Mucosa of stomach (tissue), 1 donor: Measurements from ENCODE around the gene RNF157.

Source experiments
- H3K27me3 ChIP-seq: one replicate; pipeline ENCODE4 v1.7.0; 2013; ENCODE audit warnings: mild to moderate bottlenecking, low read length; ENCODE audit not compliant: control insufficient read depth, insufficient read depth
- H3K36me3 ChIP-seq: one replicate; pipeline ENCODE4 v1.7.0; 2013; ENCODE audit warnings: low read length; ENCODE audit not compliant: control insufficient read depth, insufficient read depth
- H3K4me1 ChIP-seq: one replicate; pipeline ENCODE4 v1.7.0; 2013; ENCODE audit warnings: mild to moderate bottlenecking, low read length; ENCODE audit not compliant: control insufficient read depth, insufficient read depth
- H3K4me3 ChIP-seq: one replicate; pipeline ENCODE4 v1.7.0; 2013; ENCODE audit warnings: low read length
- H3K9ac ChIP-seq: one replicate; pipeline ENCODE4 v1.7.0; 2013; ENCODE audit warnings: mild to moderate bottlenecking, low read length, moderate library complexity
- H3K9me3 ChIP-seq: one replicate; pipeline ENCODE4 v1.7.0; 2013; ENCODE audit warnings: mild to moderate bottlenecking, low read length, moderate library complexity; ENCODE audit not compliant: control insufficient read depth
- donor health status: Pancreatic carcinoma.

RNF157 gene

DNA sequence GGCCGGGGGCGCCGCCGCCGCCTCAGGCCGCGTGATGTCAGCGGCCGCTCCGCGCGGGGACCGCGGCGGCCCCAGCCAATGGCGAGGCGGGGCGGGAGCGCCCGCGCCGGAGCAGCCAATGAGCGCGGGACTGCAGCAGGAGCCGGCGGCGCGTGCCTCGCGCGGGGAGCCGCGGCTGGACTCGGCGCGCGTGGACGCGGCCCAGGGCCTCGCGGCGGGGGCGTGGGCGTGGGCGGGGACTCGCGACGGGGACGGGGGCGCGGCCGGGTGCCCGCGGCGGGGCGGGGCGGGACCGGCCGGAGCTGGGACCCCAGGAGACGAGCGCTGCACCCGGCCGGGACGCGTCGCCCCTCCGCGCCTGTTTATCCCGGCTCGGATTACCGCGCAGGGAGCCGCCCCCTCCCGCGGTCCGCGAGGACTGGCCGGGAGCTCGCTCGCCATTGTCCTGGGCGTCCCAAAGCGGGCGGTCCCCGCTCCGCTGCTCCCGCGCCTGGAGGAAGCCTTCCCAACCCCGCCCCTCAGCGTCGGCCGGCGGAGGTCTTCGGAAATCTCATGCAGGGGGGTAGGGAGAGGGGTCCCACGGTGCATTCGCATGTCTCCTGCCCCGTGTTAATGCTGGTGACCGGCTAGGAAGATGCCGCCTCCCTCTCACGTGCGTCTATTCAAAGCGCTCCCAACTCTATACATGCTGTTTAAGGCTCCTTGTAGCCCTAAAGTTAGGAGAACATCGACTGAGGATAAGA, at the start of gene RNF157:
RNF157 (minus strand) TSS at position 33 of the 743 bp plus-strand sequence. CDS start 253 bp downstream, outside the sequence.
- H3K9me3 ChIP-seq: no peaks in the 10 kb centered on the region
- H3K36me3 ChIP-seq: no peaks in the 10 kb centered on the region
- peak within 1 kb of the TSS; percentile 55 for H3K4me3 ChIP-seq
- H3K27me3 ChIP-seq: peaks cover 26% of the 10 kb centered on the region
- H3K9ac ChIP-seq: peak within 1 kb of the TSS; percentile 62
- no peaks in the 10 kb centered on the region for H3K4me1 ChIP-seq

DNA sequence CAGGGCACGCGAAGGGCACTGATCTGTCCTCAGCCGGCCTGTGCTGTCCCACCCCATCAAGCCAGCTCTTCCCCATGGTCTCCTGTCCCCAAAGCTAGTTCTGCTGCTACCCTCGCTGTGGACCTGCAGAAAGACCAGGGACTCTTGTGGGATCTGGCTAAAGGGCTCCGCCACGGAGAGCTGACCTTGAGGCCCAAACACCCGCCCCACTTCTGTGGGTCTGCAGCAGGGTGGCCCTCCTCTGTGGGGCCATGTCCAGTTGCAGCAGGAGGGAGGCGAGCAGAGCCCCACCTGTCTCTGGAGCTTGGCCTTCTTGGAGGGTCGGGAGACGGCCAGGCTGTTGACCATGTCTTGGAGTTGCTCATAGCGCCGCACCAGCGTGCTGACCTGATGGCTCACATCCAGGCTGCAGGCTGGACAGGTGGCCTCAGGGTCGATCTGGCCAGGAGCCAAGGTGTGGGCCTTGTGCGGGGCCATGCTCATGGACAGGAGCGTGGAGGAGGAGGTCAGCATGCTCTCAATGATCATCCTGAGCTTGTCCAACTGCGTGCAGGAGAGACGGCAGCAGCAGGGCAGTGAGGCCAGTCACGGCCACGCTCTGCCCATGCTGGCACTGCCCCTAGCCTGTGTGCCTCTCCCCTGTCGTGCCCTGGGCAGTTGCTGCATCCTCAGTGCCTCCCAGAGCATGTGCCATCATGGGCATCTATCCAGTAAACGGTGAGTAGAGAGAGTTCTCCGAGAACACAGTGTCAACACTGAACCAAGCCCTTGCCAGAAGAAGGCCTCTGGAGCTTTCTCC, 41.5 kb upstream of the RNF157 start:
- no peak overlapping the region for H3K4me3 ChIP-seq
- H3K4me1 ChIP-seq: peaks cover 6% of the 10 kb centered on the region
- H3K27me3 ChIP-seq: no peaks in the 10 kb centered on the region
- H3K9ac ChIP-seq: no peak overlapping the region
- H3K9me3 ChIP-seq: no peaks in the 10 kb centered on the region
- H3K36me3 ChIP-seq: no peaks in the 10 kb centered on the region

DNA sequence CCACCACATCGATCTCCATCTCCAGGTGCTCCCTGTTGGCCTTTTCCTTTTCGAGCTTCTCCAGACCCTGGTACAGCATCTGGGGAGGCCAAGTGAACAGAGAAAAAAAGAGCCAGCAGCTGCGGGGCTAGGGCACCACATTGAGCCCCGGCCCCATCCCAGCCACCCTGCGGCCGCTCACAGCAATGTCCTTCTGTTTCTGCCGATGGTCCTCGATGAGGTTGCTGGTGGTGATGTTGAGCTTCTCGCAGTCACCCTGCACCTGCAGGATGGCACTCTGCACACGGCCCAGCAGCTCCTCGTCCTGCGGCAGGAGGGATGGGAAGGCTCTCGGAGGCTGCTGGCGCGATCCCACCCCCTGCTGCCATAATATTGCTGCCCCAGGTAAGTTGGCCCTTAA, 40.4 kb upstream of the RNF157 start:
- Histone ChIP-seq H3K27me3 (no peaks in the 10 kb centered on the region), H3K4me3 (no peak overlapping the region), H3K9me3 (no peaks in the 10 kb centered on the region), H3K36me3 (no peaks in the 10 kb centered on the region), H3K4me1 (peaks cover 6% of the 10 kb centered on the region), H3K9ac (no peak overlapping the region)

DNA sequence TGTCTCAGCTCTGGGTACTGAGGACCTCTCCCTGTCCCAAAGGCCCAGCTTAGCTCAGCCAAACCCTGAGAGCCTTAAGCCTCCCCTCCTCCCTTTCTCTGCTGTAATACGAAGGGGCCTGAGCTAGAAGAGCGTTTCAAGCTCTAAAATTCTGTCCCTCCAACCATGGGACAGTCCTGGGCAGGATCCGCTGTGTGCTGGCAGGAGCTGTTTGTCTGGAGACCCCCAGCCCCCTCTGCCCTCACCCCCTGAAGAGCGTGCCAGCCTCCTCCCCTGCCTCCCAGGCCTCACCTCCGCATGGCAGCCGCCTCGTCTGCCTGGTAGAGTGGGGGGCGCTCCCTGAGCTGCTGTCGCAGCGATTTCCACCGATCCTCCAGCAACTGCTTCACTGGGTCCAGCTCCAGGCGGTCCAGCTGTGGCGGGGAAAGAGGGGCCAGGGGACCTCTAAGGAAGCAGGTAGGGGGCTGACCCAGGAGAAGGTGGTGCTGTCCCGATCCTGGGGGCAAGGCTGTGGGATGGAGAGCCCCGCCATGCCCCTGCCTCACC, 39.5 kb upstream of the RNF157 start:
- Histone ChIP-seq H3K4me3 (no peak overlapping the region), H3K9me3 (no peaks in the 10 kb centered on the region), H3K36me3 (no peaks in the 10 kb centered on the region), H3K27me3 (no peaks in the 10 kb centered on the region), H3K4me1 (peaks cover 6% of the 10 kb centered on the region), H3K9ac (peak overlapping the region; percentile 22)

DNA sequence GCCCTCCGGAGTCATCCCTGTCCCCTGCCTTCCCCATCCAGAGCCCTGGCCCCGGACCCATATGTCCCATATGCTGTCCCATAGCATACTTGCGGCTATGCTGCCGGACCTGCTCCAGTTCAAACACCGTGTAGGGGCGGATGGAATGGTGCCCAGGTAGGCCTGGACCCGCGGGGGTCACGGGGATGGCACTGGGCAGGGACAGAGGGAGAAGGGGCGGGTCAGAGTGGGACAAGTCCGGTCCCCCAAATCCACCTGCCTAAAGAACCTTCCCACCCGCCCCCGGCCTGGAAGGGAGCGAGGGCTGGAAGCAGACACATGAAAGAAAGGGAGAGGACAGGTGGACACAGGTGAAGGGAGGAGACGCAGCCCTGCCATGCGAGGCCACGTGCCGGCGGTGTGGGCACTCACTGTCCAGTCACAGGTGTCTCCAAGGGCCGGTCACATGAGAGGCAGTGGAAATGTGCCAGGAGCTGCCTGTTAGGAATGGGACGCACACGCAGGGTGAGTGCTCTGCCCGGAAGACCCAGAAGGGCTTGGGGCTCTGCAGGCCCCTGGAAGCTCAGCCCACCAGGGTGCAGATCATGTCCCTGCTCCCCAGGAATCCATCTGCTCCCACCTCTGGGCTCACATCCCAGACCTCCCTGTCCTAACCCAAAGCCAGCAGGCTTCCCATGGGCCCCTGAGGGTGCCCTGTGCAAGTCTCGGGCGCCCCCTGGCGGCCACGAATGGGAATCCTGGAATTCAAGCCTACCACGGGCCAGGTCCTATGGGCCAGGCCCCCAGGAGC, 38.9 kb upstream of the RNF157 start:
- Histone ChIP-seq H3K4me1 (peaks cover 6% of the 10 kb centered on the region), H3K9me3 (no peaks in the 10 kb centered on the region), H3K9ac (peak overlapping the region; percentile 22), H3K4me3 (no peak overlapping the region), H3K27me3 (no peaks in the 10 kb centered on the region), H3K36me3 (no peaks in the 10 kb centered on the region)

DNA sequence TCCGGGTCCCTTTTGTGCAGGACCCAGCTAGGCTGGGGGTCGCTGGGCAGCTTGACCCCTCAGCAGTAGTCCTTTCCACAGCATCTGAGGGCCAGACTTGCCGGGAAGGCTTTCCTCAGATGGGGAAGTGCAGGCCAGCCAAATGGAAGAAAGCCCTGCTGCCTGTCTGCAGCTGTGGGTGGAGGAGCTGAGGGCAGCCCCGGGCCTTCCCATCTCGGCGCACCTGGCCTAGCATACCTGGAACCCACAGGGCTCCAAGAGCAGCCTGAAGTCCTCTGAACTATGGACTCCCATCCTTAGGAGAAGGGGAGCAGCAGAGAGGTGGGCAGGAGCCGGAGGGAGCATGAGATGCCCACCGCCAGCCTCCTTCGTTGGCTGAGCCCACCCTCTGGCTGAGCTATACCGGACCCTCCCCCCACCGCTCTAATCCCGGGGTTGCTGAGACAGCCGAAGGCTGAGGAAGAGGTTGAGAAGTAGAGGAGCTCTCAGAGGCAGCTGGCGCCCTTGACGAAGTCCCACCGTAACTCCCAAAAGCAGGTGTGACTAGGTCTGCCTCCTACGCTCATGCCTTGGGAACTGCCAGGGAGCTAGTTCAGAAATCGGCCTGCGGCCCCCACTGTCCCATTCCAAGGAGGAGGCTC, 38.1 kb upstream of the RNF157 start:
- Histone ChIP-seq H3K9me3 (no peaks in the 10 kb centered on the region), H3K4me1 (peaks cover 10% of the 10 kb centered on the region), H3K27me3 (no peaks in the 10 kb centered on the region), H3K9ac (no peak overlapping the region), H3K4me3 (no peak overlapping the region), H3K36me3 (no peaks in the 10 kb centered on the region)

DNA sequence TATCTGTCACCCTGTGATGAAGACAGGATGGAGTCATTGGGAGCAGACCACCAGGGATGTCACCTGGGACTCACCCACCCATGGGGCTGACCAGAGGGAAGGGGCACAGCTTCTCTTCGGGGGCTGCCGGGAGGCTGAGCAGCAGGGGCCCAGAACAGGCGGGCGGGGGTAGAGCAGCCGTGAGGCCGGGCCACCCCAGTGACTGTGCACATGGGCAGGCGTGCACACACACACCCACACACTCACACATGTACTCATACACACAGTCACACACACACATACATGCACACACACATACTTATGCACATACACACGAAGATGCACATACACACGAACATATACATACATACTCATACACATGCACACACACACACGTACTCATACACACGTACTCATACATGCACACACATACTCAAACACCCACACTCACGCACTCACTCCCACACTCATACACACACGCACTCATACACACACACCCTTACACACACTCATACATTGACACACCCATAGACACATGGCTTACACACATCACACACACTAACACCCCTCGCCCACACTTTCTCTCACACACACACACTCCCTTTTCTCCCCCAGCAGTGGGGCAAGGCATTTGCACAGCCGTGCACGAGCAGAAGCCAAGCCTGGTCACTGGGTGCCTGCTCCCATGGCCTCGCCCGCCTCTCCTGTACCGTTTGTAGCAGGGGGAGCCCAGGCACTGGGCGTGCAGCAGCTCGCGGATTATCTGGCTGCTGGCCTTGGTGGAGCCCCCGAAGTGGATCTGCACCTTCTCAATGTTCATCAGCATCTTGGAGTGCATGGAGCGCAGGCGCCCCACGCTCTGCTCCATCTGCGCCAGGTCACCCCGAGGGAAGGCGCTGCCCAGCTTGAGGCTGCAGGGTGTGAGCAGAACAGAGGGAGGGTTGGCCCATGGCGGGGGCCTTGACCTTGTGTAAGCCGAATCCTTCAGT, 37.3 kb upstream of the RNF157 start:
- Histone ChIP-seq H3K9ac (no peak overlapping the region), H3K4me3 (no peak overlapping the region), H3K36me3 (no peaks in the 10 kb centered on the region), H3K4me1 (peaks cover 18% of the 10 kb centered on the region), H3K27me3 (no peaks in the 10 kb centered on the region), H3K9me3 (no peaks in the 10 kb centered on the region)

DNA sequence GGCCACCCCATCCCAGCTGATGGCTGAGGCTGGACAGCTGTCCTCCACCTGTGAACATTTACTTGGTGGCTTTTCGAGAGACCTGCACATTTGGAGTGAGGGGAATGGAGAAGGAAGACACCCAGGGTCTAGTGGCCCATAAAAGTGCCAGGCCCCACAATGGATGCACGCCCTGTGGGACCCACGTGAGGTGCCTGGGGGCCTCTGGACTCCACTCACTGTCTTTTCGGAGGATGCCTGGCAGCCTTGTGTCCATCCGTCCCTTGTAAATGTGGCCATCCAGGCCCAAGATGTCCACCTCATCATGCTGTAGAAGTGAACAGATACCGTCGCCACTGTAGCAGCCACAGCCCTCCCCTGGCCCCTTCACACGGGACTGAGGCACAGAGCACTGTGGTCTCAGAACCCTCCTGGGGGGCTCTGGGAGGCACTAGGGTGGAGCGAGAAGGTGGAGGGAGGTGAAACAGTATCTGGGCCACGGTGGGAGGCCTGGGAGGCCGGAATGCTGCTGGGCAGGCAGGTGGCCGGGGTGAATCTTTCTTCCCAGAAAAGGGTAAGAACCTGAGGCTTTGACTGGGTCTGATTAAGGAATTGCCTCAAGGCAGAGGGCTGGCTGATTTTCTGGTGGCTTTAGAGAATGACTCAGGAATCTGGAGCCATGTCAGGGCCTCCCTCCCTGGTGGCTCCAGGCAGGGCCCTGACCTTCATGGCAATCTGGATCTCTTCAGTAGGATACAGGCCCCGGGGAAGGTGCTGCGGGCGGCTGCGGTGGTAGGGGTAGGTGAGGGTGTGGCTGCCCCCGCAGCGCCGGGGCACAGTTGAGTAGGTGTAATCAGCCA, 36.4 kb upstream of the RNF157 start:
- H3K4me1 ChIP-seq: peaks cover 27% of the 10 kb centered on the region
- H3K9me3 ChIP-seq: no peaks in the 10 kb centered on the region
- H3K27me3 ChIP-seq: no peaks in the 10 kb centered on the region
- H3K9ac ChIP-seq: no peak overlapping the region
- no peaks in the 10 kb centered on the region for H3K36me3 ChIP-seq
- no peak overlapping the region for H3K4me3 ChIP-seq

DNA sequence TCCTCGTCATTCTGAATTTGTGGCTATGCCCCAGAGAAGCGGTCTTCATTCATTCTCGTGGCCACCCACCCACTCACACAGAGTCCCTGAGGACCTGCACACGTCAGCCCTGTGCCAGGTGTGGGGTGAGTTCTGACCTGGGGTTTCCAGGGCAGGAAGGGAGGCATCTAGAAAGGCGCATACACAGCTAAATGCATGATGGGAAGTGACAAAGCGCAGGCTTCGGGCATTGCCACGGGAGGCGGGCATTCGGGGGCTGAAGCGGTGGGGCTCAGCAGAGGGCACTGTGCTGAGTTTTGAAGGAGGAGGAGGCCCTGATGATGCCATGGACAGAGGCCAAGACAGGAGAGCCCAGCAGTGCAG, 35.8 kb upstream of the RNF157 start:
- no peaks in the 10 kb centered on the region for H3K9me3 ChIP-seq
- H3K36me3 ChIP-seq: no peaks in the 10 kb centered on the region
- no peak overlapping the region for H3K4me3 ChIP-seq
- H3K27me3 ChIP-seq: no peaks in the 10 kb centered on the region
- H3K9ac ChIP-seq: no peak overlapping the region
- peaks cover 34% of the 10 kb centered on the region for H3K4me1 ChIP-seq

DNA sequence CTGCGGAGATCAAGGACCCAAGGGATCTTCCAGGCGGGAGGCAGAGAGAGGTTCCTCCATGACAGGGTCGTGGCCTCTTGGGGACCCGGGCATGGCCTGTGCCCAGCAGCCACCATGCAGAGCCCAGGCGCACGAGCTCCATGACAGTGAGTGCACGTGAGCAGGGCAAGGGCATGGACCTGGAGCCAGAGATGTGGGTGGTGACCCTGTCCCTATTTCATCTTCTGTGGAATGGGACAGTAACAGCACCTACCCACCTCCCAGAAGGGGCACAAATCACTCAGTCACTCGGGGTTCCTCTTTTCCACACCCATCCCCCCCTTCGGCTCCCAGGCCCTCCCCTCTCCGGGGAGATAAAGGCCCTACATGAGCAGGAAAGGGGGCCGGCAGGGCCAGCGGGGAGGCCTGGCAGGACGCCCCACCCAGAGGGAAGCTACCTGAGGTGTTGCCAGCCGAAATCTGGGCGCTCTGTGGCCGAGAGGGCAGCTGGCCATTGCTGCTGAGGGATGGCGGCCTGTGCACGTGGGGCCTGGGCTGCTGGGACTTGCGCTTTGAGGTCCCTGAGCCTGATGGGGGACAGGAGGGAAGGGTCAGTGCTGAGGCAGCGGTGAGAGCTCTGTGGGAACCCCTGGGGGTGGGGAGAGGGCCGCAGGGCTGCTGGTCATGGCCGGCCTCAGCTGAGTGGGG, 35.2 kb upstream of the RNF157 start:
- no peaks in the 10 kb centered on the region for H3K9me3 ChIP-seq
- H3K4me3 ChIP-seq: no peak overlapping the region
- no peak overlapping the region for H3K9ac ChIP-seq
- no peaks in the 10 kb centered on the region for H3K36me3 ChIP-seq
- H3K4me1 ChIP-seq: peaks cover 38% of the 10 kb centered on the region
- H3K27me3 ChIP-seq: no peaks in the 10 kb centered on the region
